ENCODE measurements around the gene ZDBF2. TPM values are rescaled to one million over a fixed set of nuclear protein-coding genes. Genes with fewer than 3 reads are reported as not detected.
A peak's percentile ranks its signal among the peaks of the same experiment; 100 is the strongest.

ZDBF2 gene
- total and polyA plus RNA-seq, 2 of the 8 experiments (the other 6 are each of a cell fraction or from before 2014, with no cell fraction given): 1.5 to 17.2 TPM

DNA sequence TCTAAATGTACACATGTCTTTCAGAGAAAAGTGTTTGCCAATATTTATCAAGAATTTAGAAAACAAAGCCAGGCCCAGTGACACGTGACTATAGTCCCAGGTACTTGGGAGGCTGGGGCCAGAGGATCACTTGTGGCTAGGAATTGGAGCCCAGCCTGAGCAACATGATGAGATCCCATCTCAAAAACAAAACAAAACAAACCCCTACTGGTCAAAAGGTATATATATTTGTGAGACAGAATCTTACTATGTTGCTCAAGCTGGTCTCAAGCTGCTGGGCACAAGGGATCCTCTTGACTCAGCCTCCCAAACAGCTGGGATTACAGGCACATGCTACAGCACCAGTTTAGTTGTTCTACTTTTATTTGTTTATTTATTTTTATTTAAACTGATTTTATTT lies 79.2 kb downstream of the ZDBF2 start:
- Histone ChIP-seq H3K14ac (ENCODE audit: insufficient read length) (no peak overlapping the region), H4K91ac (replicated peaks; ENCODE audit: insufficient read length, low read length) (no peak overlapping the region), H3K27ac (ENCODE audit: low read depth, low read length) (no peak overlapping the region), H3K4me2 (ENCODE audit: insufficient read depth in 1 of 2, low read depth in 2 of 2, low read length in 2 of 2) (no peak overlapping the region), H2BK12ac (ENCODE audit: low read depth, low read length) (no peak overlapping the region), H3K27me3 (replicated peaks in 1 of 4; ENCODE audit: control insufficient read depth in 3 of 4, extremely low read depth in 1 of 4, insufficient read depth in 3 of 4, low read length in 3 of 4) (no peaks in the 10 kb centered on the region), H3K4ac (replicated peaks; ENCODE audit: insufficient read length, low read depth, low read length) (no peak overlapping the region), H3K18ac (ENCODE audit: extremely low read depth, low read length) (no peak overlapping the region), H3K79me2 (ENCODE audit: control insufficient read depth in 1 of 2, insufficient read depth in 2 of 2, low read length in 2 of 2) (no peaks in the 10 kb centered on the region), H3K56ac (replicated peaks; ENCODE audit: insufficient read length, low read depth, low read length) (no peak overlapping the region), H2BK120ac (replicated peaks; ENCODE audit: low read depth, low read length) (no peak overlapping the region), H3K23ac (ENCODE audit: insufficient read length) (no peak overlapping the region), H3K9ac (replicated peaks in 1 of 4; ENCODE audit: extremely low read depth in 1 of 4, low read depth in 3 of 4, low read length in 3 of 4) (no peak overlapping the region), H3K4me3 (ENCODE audit: extremely low read depth in 1 of 4, insufficient read depth in 2 of 4, low read depth in 3 of 4, low read length in 4 of 4) (no peak overlapping the region), H4K20me1 (replicated peaks in 1 of 2; ENCODE audit: control insufficient read depth in 1 of 2, insufficient read depth in 2 of 2, low read length in 2 of 2) (no peaks in the 10 kb centered on the region), H2BK20ac (ENCODE audit: low read length) (no peak overlapping the region), H2AK5ac (ENCODE audit: low read depth, low read length) (no peak overlapping the region), H3K4me1 (replicated peaks in 1 of 4; ENCODE audit: control insufficient read depth in 3 of 4, insufficient read depth in 4 of 4, low read length in 3 of 4) (no peaks in the 10 kb centered on the region), H2BK15ac (ENCODE audit: low read length) (no peak overlapping the region), H2AFZ (ENCODE audit: low read length) (no peak overlapping the region), H3K79me1 (ENCODE audit: low read depth, low read length) (no peaks in the 10 kb centered on the region), H3K36me3 (ENCODE audit: control insufficient read depth in 2 of 4, insufficient read depth in 4 of 4, low read length in 3 of 4) (no peaks in the 10 kb centered on the region), H4K5ac (ENCODE audit: insufficient read length, low read depth, low read length) (no peak overlapping the region), H2BK5ac (ENCODE audit: low read depth, low read length) (no peak overlapping the region), H4K8ac (ENCODE audit: extremely low read depth, insufficient read depth, low read length) (no peak overlapping the region), H3K23me2 (ENCODE audit: low read depth, low read length) (no peaks in the 10 kb centered on the region), H3K9me3 (ENCODE audit: insufficient read depth in 2 of 2, low read depth in 1 of 2, low read length in 1 of 2) (peaks cover 7 to 19% of the 10 kb centered on the region in 2 experiments)
- ChIA-PET POLR2A (ENCODE audit: partially characterized antibody) (no interaction called here), CTCF (ENCODE audit: partially characterized antibody) (interaction anchor here (0.6 to 1.7 kb wide), 4 partner anchors 15 to 289 kb away, joined by 3 to 6 read pairs (median 3); no protein-coding TSS in a partner anchor)
- FAIRE-seq (no peak), DNase-seq (ENCODE audit: low read depth in 1 of 2, low spot score in 2 of 2) (no peak)
- TF ChIP-seq JUND (IDR thresholded peaks at IDR 0.05; ENCODE audit: low read length) (no peak), KDM5A (IDR thresholded peaks at IDR 0.05; ENCODE audit: low read length) (no peak), MAFK (IDR thresholded peaks at IDR 0.05; ENCODE audit: low read depth, low read length) (no peak), TBP (IDR thresholded peaks at IDR 0.05; ENCODE audit: low read depth, low read length) (no peak)
- TF ChIP-seq, protein P1, sequence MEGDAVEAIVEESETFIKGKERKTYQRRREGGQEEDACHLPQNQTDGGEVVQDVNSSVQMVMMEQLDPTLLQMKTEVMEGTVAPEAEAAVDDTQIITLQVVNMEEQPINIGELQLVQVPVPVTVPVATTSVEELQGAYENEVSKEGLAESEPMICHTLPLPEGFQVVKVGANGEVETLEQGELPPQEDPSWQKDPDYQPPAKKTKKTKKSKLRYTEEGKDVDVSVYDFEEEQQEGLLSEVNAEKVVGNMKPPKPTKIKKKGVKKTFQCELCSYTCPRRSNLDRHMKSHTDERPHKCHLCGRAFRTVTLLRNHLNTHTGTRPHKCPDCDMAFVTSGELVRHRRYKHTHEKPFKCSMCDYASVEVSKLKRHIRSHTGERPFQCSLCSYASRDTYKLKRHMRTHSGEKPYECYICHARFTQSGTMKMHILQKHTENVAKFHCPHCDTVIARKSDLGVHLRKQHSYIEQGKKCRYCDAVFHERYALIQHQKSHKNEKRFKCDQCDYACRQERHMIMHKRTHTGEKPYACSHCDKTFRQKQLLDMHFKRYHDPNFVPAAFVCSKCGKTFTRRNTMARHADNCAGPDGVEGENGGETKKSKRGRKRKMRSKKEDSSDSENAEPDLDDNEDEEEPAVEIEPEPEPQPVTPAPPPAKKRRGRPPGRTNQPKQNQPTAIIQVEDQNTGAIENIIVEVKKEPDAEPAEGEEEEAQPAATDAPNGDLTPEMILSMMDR (IDR thresholded peaks at IDR 0.05; ENCODE audit: control extremely low read depth in 1 of 3, insufficient read depth in 1 of 3, low read depth in 1 of 3, low read length in 3 of 3): 0 out of 4 replicates have a peak, but pooled peaks of 1 of the 3 experiments have one; percentile 4
- WGBS, 2 experiments (ENCODE audit: extremely low coverage in 1 of 2, insufficient coverage in 1 of 2, insufficient read length in 1 of 2, insufficient replicate concordance in 2 of 2, low coverage in 1 of 2, low lambda C conversion rate in 2 of 2, missing lambda C conversion rate in 1 of 2): 75% methylated on average over 1 of the region's 1 CpG; no CpG with 5 or more reads in 1 of the 2 experiments

All from H1 (cell line).